ENCODE data around the gene MAP3K9. TPM values are rescaled to one million over a fixed set of nuclear protein-coding genes. Genes with fewer than 3 reads are reported as not detected.

Gene MAP3K9
- polyA plus RNA-seq, 1 donor from 2014 or later, result 10.4 TPM

DNA sequence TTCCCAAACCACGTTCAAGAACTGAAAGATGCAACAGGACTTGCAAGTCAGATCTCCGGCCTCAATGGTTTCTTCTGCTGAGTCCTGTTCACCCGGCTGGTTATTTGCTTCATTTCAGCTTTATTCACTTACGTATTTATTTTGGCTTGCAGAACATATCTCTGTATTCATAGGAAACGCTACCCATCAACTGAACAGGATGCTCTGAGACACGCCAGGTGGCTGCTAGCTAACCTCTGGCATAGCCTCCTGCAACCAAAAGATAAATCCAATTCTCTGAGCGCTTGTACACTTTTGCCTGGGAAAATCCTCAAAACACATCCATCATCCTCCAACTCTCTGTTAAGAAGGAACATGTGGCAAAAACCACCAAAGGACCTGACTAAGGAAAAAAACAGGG, 17.3 kb downstream of the MAP3K9 start:
- no peak overlapping the region for H3K4me3 ChIP-seq (ENCODE audit: low read length)
- H2AFZ ChIP-seq (ENCODE audit: low read depth, low read length), result no peak overlapping the region
- no peaks in the 10 kb centered on the region for H4K20me1 ChIP-seq (ENCODE audit: insufficient read depth)
- no peak overlapping the region for H3K9ac ChIP-seq (ENCODE audit: low read length)
- H3K9me2 ChIP-seq (ENCODE audit: insufficient read depth, low read length), result no peaks in the 10 kb centered on the region
- no peaks in the 10 kb centered on the region for H3K36me3 ChIP-seq (ENCODE audit: insufficient read depth, low read length)
- H3K27ac ChIP-seq (ENCODE audit: low read length), result no peak overlapping the region
- TF ChIP-seq RAD21 (conservative IDR thresholded peaks at IDR 0.05) (no peak), EZH2 (IDR thresholded peaks at IDR 0.05; ENCODE audit: borderline replicate concordance, insufficient read depth, low read length, poor library complexity, severe bottlenecking) (no peak), TAF1 (IDR thresholded peaks at IDR 0.05; ENCODE audit: low read depth) (no peak), POLR2AphosphoS5 (IDR thresholded peaks at IDR 0.05) (no peak), EP300 (conservative IDR thresholded peaks at IDR 0.05; ENCODE audit: poor library complexity, severe bottlenecking) (no peak), MXI1 (conservative IDR thresholded peaks at IDR 0.05; ENCODE audit: poor library complexity, severe bottlenecking) (no peak)
- TF ChIP-seq, protein P1, sequence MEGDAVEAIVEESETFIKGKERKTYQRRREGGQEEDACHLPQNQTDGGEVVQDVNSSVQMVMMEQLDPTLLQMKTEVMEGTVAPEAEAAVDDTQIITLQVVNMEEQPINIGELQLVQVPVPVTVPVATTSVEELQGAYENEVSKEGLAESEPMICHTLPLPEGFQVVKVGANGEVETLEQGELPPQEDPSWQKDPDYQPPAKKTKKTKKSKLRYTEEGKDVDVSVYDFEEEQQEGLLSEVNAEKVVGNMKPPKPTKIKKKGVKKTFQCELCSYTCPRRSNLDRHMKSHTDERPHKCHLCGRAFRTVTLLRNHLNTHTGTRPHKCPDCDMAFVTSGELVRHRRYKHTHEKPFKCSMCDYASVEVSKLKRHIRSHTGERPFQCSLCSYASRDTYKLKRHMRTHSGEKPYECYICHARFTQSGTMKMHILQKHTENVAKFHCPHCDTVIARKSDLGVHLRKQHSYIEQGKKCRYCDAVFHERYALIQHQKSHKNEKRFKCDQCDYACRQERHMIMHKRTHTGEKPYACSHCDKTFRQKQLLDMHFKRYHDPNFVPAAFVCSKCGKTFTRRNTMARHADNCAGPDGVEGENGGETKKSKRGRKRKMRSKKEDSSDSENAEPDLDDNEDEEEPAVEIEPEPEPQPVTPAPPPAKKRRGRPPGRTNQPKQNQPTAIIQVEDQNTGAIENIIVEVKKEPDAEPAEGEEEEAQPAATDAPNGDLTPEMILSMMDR (IDR thresholded peaks at IDR 0.05; ENCODE audit: poor library complexity, severe bottlenecking), result no peak
- no peak overlapping the region for H3K4me2 ChIP-seq (ENCODE audit: low read length)
- H3F3A ChIP-seq (ENCODE audit: insufficient read depth, low read length, poor library complexity, severe bottlenecking), result no peaks in the 10 kb centered on the region
- peaks cover 29% of the 10 kb centered on the region for H3K79me2 ChIP-seq (replicated peaks; ENCODE audit: insufficient read depth, low read length)
- no peaks in the 10 kb centered on the region for H3K9me3 ChIP-seq (ENCODE audit: low read length)
- H3K27me3 ChIP-seq (ENCODE audit: insufficient read depth, low read depth, low read length), result no peaks in the 10 kb centered on the region

- H3K4me3 ChIP-seq (ENCODE audit: low read length), result no peak overlapping the region
- H3K4me2 ChIP-seq (ENCODE audit: low read length), result no peak overlapping the region
- H3K27me3 ChIP-seq (ENCODE audit: insufficient read depth, low read depth, low read length), result no peaks in the 10 kb centered on the region
- H3K36me3 ChIP-seq (ENCODE audit: insufficient read depth, low read length), result peaks cover 2% of the 10 kb centered on the region
- H3K9ac ChIP-seq (ENCODE audit: low read length), result no peak overlapping the region
- H3K79me2 ChIP-seq (replicated peaks; ENCODE audit: insufficient read depth, low read length), result peaks cover 35% of the 10 kb centered on the region
- H2AFZ ChIP-seq (ENCODE audit: low read depth, low read length), result no peak overlapping the region
- no peaks in the 10 kb centered on the region for H3K9me2 ChIP-seq (ENCODE audit: insufficient read depth, low read length)
- H3K9me3 ChIP-seq (ENCODE audit: low read length), result no peaks in the 10 kb centered on the region
- TF ChIP-seq SMC3 (conservative IDR thresholded peaks at IDR 0.05; ENCODE audit: poor library complexity) (no peak), RAD21 (conservative IDR thresholded peaks at IDR 0.05) (no peak), EP300 (conservative IDR thresholded peaks at IDR 0.05; ENCODE audit: poor library complexity, severe bottlenecking) (no peak), POLR2AphosphoS5 (IDR thresholded peaks at IDR 0.05) (no peak), EZH2 (IDR thresholded peaks at IDR 0.05; ENCODE audit: borderline replicate concordance, insufficient read depth, low read length, poor library complexity, severe bottlenecking) (no peak), TAF1 (IDR thresholded peaks at IDR 0.05; ENCODE audit: low read depth) (no peak), MXI1 (conservative IDR thresholded peaks at IDR 0.05; ENCODE audit: poor library complexity, severe bottlenecking) (no peak)
- TF ChIP-seq, protein P1 (IDR thresholded peaks at IDR 0.05; ENCODE audit: poor library complexity, severe bottlenecking), result no peak
- TF ChIP-seq, protein P2, sequence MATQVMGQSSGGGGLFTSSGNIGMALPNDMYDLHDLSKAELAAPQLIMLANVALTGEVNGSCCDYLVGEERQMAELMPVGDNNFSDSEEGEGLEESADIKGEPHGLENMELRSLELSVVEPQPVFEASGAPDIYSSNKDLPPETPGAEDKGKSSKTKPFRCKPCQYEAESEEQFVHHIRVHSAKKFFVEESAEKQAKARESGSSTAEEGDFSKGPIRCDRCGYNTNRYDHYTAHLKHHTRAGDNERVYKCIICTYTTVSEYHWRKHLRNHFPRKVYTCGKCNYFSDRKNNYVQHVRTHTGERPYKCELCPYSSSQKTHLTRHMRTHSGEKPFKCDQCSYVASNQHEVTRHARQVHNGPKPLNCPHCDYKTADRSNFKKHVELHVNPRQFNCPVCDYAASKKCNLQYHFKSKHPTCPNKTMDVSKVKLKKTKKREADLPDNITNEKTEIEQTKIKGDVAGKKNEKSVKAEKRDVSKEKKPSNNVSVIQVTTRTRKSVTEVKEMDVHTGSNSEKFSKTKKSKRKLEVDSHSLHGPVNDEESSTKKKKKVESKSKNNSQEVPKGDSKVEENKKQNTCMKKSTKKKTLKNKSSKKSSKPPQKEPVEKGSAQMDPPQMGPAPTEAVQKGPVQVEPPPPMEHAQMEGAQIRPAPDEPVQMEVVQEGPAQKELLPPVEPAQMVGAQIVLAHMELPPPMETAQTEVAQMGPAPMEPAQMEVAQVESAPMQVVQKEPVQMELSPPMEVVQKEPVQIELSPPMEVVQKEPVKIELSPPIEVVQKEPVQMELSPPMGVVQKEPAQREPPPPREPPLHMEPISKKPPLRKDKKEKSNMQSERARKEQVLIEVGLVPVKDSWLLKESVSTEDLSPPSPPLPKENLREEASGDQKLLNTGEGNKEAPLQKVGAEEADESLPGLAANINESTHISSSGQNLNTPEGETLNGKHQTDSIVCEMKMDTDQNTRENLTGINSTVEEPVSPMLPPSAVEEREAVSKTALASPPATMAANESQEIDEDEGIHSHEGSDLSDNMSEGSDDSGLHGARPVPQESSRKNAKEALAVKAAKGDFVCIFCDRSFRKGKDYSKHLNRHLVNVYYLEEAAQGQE (IDR thresholded peaks at IDR 0.05; ENCODE audit: borderline replicate concordance), result no peak
- H3F3A ChIP-seq (ENCODE audit: insufficient read depth, low read length, poor library complexity, severe bottlenecking), result no peaks in the 10 kb centered on the region
- H4K20me1 ChIP-seq (ENCODE audit: insufficient read depth), result no peaks in the 10 kb centered on the region
- no peak overlapping the region for H3K27ac ChIP-seq (ENCODE audit: low read length)
Observed at GRCh38 chr14:70789961-70790360, 19.4 kb downstream of the MAP3K9 start.

Measured in neural cell (in vitro differentiated cells).